HG02885 (cell line): ENCODE measurements around the gene SPNS2.

Experiments used
- ATAC-seq: cut with Tn5 transposase; IDR thresholded peaks from one replicate; pipeline ENCODE4 v1.9.1; 2021; ENCODE audit warnings: mild to moderate bottlenecking; ENCODE audit not compliant: unreplicated experiment, poor library complexity

SPNS2 gene

DNA sequence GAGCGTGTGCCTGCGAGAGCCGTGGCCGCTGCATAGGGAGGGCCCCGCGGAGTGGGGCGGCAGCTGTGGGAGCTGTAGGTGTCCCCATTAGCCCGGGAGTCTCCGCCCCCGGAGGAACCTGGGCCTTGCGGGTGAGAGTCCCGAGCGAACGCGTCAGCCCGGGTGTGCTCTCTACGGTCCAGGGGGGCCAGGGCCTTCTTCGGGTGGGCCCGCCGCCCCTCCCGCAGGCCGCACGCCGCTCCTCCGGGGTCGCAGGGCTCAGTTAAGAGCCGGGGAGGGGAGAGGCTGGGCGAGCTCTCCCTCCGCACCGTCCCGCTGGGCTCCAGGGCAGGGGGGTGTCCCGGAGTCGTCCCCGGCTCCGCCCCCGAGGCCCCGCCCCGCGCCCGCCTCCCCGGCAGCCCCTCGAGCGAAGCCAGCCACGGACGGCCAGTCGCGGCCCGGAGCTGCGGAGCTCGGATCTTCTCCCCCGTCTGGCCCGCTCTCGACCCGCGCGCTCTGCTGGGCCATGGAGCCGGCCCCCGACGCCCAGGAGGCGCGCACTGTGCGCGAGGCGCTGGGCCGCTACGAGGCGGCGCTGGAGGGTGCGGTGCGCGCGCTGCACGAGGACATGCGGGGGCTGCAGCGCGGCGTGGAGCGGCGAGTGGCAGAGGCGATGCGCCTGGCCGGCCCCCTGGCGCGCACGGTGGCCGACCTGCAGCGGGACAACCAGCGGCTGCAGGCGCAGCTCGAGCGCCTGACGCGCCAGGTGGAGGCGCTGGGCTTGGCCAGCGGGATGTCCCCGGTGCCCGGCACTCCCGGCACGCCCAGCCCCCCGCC lies 85.6 kb downstream of the SPNS2 start, which contains the start of gene SMTNL2:
TSS of gene SMTNL2 (plus strand) at position 429 of the 816 bp plus-strand sequence. CDS start at position 506, 77 bp downstream.
- ATAC-seq, result no peak

DNA sequence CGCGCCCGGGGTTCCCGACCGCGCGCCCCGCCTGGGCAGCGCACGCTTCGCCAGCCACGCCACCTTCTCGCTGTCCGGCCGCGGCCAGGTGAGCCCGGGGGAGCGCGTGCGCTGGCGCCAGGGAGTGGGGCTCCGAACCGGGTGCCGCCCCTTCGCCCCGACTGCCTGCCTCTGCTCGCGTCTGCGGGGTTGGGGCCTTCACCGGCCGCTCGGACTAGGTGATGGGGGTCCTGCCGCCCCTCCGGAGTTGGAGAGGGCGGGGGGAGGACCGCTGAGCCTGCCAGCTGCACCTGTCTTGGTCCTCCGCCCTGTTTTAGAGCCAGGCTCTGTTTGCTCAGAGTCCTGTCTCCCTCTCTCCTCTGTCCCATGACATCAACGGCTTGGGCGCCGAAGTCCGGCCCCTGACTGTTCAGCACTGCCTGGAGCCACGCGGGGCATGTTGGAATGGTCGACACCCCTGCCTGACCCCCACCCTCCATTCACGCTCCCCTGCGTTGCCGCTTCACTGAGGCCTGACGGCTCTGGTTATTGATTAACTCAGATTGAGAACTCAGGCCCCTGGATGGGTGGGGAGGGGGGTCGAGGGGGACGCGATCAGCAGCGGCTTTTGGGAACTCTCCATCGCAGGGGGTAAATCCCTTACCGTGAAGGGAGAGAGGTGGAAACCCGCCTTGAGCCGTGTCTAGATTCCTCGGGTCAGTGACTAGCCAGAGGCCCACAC lies 86.4 kb downstream of the SPNS2 start:
- ATAC-seq, result no peak

DNA sequence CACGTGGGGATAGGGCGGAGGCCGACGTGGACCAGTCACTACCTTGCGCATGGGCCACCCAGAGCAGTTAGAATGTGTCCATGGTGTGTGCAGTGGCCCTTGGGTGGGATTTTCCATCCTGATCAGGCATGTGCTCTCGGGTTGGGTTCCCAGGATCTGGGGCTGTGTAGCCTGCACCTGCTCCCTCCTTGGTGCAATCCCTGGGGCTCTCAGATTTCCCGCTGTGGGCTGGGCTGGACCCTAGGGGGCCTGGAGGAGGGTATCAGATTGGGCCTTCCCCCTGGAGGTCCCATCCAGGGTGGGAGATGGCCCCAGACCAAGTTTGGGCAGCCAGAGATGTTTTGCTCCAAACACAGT lies 86.9 kb downstream of the SPNS2 start:
- ATAC-seq, result no peak

DNA sequence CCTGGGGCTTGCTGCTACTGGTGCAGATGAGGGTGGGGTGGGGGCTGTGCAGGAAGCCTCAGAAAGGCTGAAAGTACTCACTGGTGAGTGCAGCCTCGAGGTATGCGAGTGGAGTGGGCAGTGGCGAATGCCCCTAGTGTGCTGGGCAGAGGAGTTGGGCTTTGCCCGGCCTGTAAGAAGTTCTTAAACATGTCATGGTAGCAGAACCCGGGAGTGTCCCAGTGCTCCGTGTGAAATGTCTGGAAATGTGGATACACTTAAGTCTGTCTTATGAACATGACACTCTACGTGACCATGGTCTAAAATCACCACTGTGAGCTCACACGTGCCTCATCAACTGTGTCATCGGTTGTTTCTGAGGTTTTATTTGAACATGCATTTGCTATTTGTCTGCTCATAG lies 87.4 kb downstream of the SPNS2 start:
- ATAC-seq, result no peak

DNA sequence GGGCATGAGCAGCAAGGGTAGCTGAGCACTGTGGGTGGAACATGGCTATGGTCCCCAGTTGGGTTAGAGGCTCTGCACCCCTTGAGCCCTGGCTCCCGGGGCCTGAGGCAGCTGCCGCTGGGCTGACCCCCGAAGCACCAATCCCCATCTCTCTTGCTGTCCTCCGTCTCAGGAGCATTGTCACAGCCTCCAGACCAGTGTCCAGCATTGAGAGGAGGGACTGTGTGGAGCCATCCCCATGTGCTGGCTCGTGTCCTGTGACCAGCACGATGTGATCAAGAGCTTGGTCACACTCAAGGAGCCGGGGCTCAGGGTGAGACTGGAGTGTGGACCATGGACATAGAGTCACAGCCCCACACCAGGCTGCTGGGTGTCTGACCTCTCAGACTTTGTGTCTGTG lies 88.5 kb downstream of the SPNS2 start:
- ATAC-seq, result no peak

DNA sequence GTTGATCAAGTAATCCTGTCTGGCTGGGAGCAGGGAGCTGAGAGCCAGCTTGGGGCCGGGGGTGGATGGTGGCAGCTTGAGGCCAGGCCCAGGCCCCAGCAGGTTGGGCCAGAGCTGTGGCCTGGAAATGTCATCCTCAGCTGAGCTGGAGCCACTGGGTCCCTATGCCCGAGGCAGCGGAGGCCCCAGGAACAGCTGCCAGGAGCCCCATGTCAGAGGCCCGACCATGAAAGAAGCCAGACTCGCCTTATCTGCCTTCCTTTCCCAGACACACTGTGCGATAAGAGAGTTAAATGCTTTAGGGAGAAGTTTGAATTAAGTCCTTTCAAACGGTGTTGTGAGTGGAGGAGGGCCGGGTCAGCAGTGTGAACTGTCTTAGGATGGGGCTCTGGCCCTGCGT lies 89.1 kb downstream of the SPNS2 start:
- no peak for ATAC-seq

DNA sequence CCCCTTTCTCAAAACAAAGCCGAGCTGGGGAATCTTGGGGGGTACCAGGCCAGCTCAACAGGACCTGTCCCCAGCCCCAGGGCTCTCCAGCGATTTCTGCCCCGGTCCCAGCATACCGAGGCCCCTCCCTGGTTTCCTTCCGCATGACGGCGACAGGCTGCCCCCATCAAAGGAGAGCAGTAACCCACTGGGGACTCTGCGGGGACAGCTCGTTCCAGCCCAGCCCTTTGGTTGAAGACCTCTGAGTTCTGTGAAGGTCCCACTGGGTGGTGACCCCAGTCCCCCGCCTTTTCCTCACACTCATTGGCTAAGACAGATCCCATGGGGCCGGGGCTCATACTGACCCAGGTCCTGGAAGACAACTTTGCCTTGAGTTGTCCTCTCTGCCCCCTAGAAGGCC lies 89.7 kb downstream of the SPNS2 start:
- no peak for ATAC-seq
